Peyer's patch (tissue), 4 donors: ENCODE data around the gene SPOCK2.

Experiments
- CTCF ChIP-seq, 6 experiments: fragments of 450-650 bp in 4 of 6; fragments of 200-600 bp in 2 of 6; sonication (generic) in 1 of 6; IDR thresholded peaks; one replicate each; pipeline ENCODE4 v1.5.1; 2017 to 2019; ENCODE audit warnings: antibody characterized with exemption in 6 of 6, mild to moderate bottlenecking in 3 of 6, moderate library complexity in 1 of 6
- POLR2A ChIP-seq, 2 donors: fragments of 450-650 bp; IDR thresholded peaks; one replicate each; pipeline ENCODE4 v1.5.1; 2017; ENCODE audit warnings: antibody characterized with exemption in 2 of 2, mild to moderate bottlenecking in 2 of 2, moderate library complexity in 2 of 2

GRCh38 chr10:72085166-72085565, 3.2 kb downstream of the SPOCK2 start:
- TF ChIP-seq CTCF (IDR thresholded peaks at IDR 0.05), result no peak
- TF ChIP-seq POLR2A (IDR thresholded peaks at IDR 0.05), result no peak
